H9 (cell line): ENCODE results near the gene CDNF. TPM values are rescaled to one million over a fixed set of nuclear protein-coding genes. Genes with fewer than 3 reads are reported as not detected.

ENCODE experiments used
- DNase-seq: peaks from one replicate; pipeline ENCODE4 v3.0.0-alpha.2; 2017
- H2AFZ ChIP-seq: one replicate; pipeline ENCODE4 v1.6.1; 2013; ENCODE audit warnings: mild to moderate bottlenecking, low read length, control low read depth, moderate library complexity
- H2AK5ac ChIP-seq: 2 replicates; pipeline ENCODE4 v1.6.1; 2013; ENCODE audit warnings: low read length, control low read depth, mixed read lengths; ENCODE audit not compliant: insufficient read length
- H2BK120ac ChIP-seq: one replicate; pipeline ENCODE4 v1.6.1; 2013; ENCODE audit warnings: low read depth, mild to moderate bottlenecking, low read length, control low read depth, inconsistent platforms; ENCODE audit not compliant: poor library complexity, severe bottlenecking
- H2BK12ac ChIP-seq: 2 replicates; pipeline ENCODE4 v1.6.1; 2013; ENCODE audit warnings: low read length, control low read depth, mixed read lengths, low read depth; ENCODE audit not compliant: insufficient read length
- H2BK15ac ChIP-seq: 2 replicates; pipeline ENCODE4 v1.6.1; 2013; ENCODE audit warnings: low read depth, low read length, control low read depth
- H2BK20ac ChIP-seq: one replicate; pipeline ENCODE4 v1.6.1; 2013; ENCODE audit warnings: low read depth, mild to moderate bottlenecking, low read length, control low read depth, inconsistent platforms; ENCODE audit not compliant: poor library complexity, severe bottlenecking
- H2BK5ac ChIP-seq: 2 replicates; pipeline ENCODE4 v1.6.1; 2013; ENCODE audit warnings: low read length, control low read depth, mixed read lengths; ENCODE audit not compliant: insufficient read length
- H3K14ac ChIP-seq: 2 replicates; pipeline ENCODE4 v1.6.1; 2013; ENCODE audit warnings: low read length, control low read depth; ENCODE audit not compliant: insufficient read depth
- H3K18ac ChIP-seq: 2 replicates; pipeline ENCODE4 v1.6.1; 2013; ENCODE audit warnings: low read depth, mild to moderate bottlenecking, mixed read lengths, low read length, control low read depth; ENCODE audit not compliant: insufficient read length
- H3K23ac ChIP-seq: 2 replicates; pipeline ENCODE4 v1.6.1; 2013; ENCODE audit warnings: low read length, control low read depth, mixed read lengths, low read depth; ENCODE audit not compliant: insufficient read length
- H3K23me2 ChIP-seq: 2 replicates; pipeline ENCODE4 v1.6.1; 2013; ENCODE audit warnings: low read depth, mild to moderate bottlenecking, mixed read lengths, low read length, control low read depth; ENCODE audit not compliant: insufficient read length, poor library complexity, severe bottlenecking
- H3K27ac ChIP-seq: 2 replicates; pipeline ENCODE4 v1.5.1; 2013; ENCODE audit warnings: low read length, control low read depth, mixed read lengths, low read depth; ENCODE audit not compliant: insufficient read length
- H3K27me3 ChIP-seq: 2 replicates; pipeline ENCODE4 v1.6.1; 2013; ENCODE audit warnings: low read length, control low read depth, inconsistent platforms; ENCODE audit not compliant: insufficient read depth
- H3K4ac ChIP-seq: 2 replicates; pipeline ENCODE4 v1.6.1; 2013; ENCODE audit warnings: low read depth, mild to moderate bottlenecking, control low read depth, inconsistent platforms, low read length, moderate library complexity
- H3K4me1 ChIP-seq: 2 replicates; pipeline ENCODE4 v1.6.1; 2013; ENCODE audit warnings: low read length, control low read depth, inconsistent platforms; ENCODE audit not compliant: insufficient read depth
- H3K4me2 ChIP-seq: 2 replicates; pipeline ENCODE4 v1.6.1; 2013; ENCODE audit warnings: low read length, control low read depth, mixed read lengths; ENCODE audit not compliant: insufficient read length, insufficient read depth
- H3K56ac ChIP-seq: 2 replicates; pipeline ENCODE4 v1.6.1; 2013; ENCODE audit warnings: low read depth, mild to moderate bottlenecking, mixed read lengths, low read length, control low read depth; ENCODE audit not compliant: insufficient read length
- H3K79me1 ChIP-seq: 2 replicates; pipeline ENCODE4 v1.6.1; 2013; ENCODE audit warnings: low read depth, mild to moderate bottlenecking, moderate library complexity, low read length, control low read depth, inconsistent platforms; ENCODE audit not compliant: insufficient read depth, poor library complexity, severe bottlenecking
- H3K79me2 ChIP-seq: 2 replicates; pipeline ENCODE4 v1.6.1; 2013; ENCODE audit warnings: low read length, control low read depth, inconsistent platforms; ENCODE audit not compliant: insufficient read depth
- H3K9ac ChIP-seq: 2 replicates; pipeline ENCODE4 v1.6.1; 2013; ENCODE audit warnings: low read length, control low read depth, mixed read lengths; ENCODE audit not compliant: insufficient read length; ENCODE audit errors: extremely low read depth
- H3K9me3 ChIP-seq: one replicate; pipeline ENCODE4 v1.6.1; 2013; ENCODE audit warnings: low read depth, low read length, inconsistent platforms; ENCODE audit not compliant: control insufficient read depth
- H3T11ph ChIP-seq: one replicate; pipeline ENCODE4 v1.6.1; 2013; ENCODE audit warnings: mild to moderate bottlenecking, low read length, control low read depth, inconsistent platforms
- H4K20me1 ChIP-seq: one replicate; pipeline ENCODE4 v1.6.1; 2013; ENCODE audit not compliant: control insufficient read depth, insufficient read length, insufficient read depth
- H4K5ac ChIP-seq: 2 replicates; pipeline ENCODE4 v1.6.1; 2013; ENCODE audit warnings: low read depth, mild to moderate bottlenecking, mixed read lengths, low read length, control low read depth; ENCODE audit not compliant: insufficient read length
- H4K8ac ChIP-seq: replicated peaks from 2 replicates; pipeline ENCODE4 v1.6.1; 2013; ENCODE audit warnings: low read length, control low read depth, mixed read lengths, low read depth; ENCODE audit not compliant: insufficient read length
- H4K91ac ChIP-seq: 2 replicates; pipeline ENCODE4 v1.6.1; 2013; ENCODE audit warnings: low read depth, mild to moderate bottlenecking, moderate library complexity, mixed read lengths, low read length, control low read depth; ENCODE audit not compliant: insufficient read length
- H3K27ac Mint-ChIP-seq, 3 experiments: 2 replicates in 2 of 3; 3 replicates in 1 of 3; pipeline ENCODE4 v1.8.0; 2020 to 2021; ENCODE audit warnings: mixed read lengths in 3 of 3, mild to moderate bottlenecking in 1 of 3, moderate library complexity in 1 of 3
- H3K27me3 Mint-ChIP-seq: 2 replicates; pipeline ENCODE4 v1.8.0; 2021; ENCODE audit warnings: low read depth, mild to moderate bottlenecking, moderate library complexity, mixed read lengths
- H3K36me3 Mint-ChIP-seq, 3 experiments: 2 replicates in 2 of 3; 3 replicates in 1 of 3; pipeline ENCODE4 v1.8.0; 2020 to 2021; ENCODE audit warnings: low read depth in 3 of 3, mixed read lengths in 3 of 3; ENCODE audit not compliant: insufficient read depth in 1 of 3
- H3K4me1 Mint-ChIP-seq, 2 experiments: 2 replicates each; pipeline ENCODE4 v1.8.0; 2020; ENCODE audit warnings: mixed read lengths in 2 of 2
- H3K4me3 Mint-ChIP-seq, 2 experiments: 2 replicates in 1 of 2; 3 replicates in 1 of 2; pipeline ENCODE4 v1.8.0; 2020 to 2021; ENCODE audit warnings: mild to moderate bottlenecking in 2 of 2, mixed read lengths in 2 of 2, moderate library complexity in 1 of 2
- H3K9me3 Mint-ChIP-seq, 2 experiments: 2 replicates in 1 of 2; 3 replicates in 1 of 2; pipeline ENCODE4 v1.8.0; 2020; ENCODE audit warnings: mild to moderate bottlenecking in 2 of 2, mixed read lengths in 2 of 2, moderate library complexity in 1 of 2
- WGBS: extraction: QIAGEN DNeasy Blood & Tissue Kit; methylation state at CpG from one replicate; pipeline ENCODE4 v1.1.7; 2013; ENCODE audit warnings: missing lambda C conversion rate, low lambda C conversion rate, mixed read lengths; ENCODE audit not compliant: insufficient read length; ENCODE audit errors: extremely low coverage; 5-methylcytosine and 5-hydroxymethylcytosine counted together
- total RNA-seq: library from RNA; stranded (reverse); gene quantifications from 2 replicates; pipeline ENCODE4 v1.2.1, GENCODE V29; 2021
- TF ChIP-seq, protein P1 (sequence below): fragments of 200-600 bp; sonication (generic); conservative IDR thresholded peaks from 3 replicates; pipeline ENCODE4 v1.8.0; 2021; ENCODE audit warnings: antibody characterized with exemption, mild to moderate bottlenecking

Gene CDNF
- total RNA-seq, 1 experiment from 2014 or later = 1.3 TPM

DNA sequence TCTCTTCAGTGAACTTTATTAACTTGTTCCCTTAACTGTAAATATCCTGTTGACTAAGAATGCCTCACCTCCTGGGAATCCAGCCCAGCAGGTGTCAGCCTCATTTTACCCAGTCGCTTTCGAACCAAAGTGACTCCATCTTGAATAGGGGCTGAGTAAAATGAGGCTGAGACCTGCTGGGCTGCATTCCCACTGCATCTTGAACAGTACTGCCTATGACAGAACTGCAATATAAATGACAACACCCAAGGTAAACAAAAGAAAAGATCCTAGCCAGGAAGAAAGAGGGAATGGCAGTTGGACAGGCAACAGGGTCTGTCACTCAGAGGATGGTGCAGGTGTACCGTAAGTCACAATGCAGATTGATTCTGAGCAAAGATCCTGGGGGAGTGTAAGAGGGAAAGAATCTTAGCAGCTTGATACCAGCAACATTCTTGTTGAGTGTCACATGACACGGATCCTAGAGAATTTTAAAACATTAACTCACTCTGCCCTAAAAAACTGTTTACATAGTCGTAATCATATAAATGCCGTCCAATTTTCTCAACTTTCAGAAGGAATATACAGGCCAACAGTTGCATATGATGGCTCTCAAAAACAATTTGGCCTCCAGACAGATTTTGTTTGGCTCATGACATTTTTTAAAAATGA lies 58.7 kb downstream of the CDNF start:
- Histone ChIP-seq H2BK20ac (no peak overlapping the region), H3K27me3 (no peaks in the 10 kb centered on the region), H3K27ac (no peak overlapping the region), H3K79me1 (no peaks in the 10 kb centered on the region), H3K9ac (no peak overlapping the region), H4K8ac (no peak overlapping the region), H2BK5ac (no peak overlapping the region), H3K56ac (no peak overlapping the region), H4K91ac (no peak overlapping the region), H2AK5ac (no peak overlapping the region), H3K9me3 (no peaks in the 10 kb centered on the region), H2BK120ac (no peak overlapping the region), H3K4ac (no peak overlapping the region), H3K23me2 (no peaks in the 10 kb centered on the region), H3K4me1 (no peaks in the 10 kb centered on the region; the same call in 1 of the 2 replicates), H3K14ac (no peak overlapping the region), H4K5ac (no peak overlapping the region), H3K18ac (no peak overlapping the region), H3T11ph (no peak overlapping the region), H3K23ac (no peak overlapping the region), H2BK12ac (no peak overlapping the region), H3K79me2 (no peaks in the 10 kb centered on the region), H2AFZ (no peak overlapping the region), H3K4me2 (no peak overlapping the region), H2BK15ac (no peak overlapping the region), H4K20me1 (no peaks in the 10 kb centered on the region)
- H3K9me3 Mint-ChIP-seq = no peaks in the 10 kb centered on the region
- H3K27ac Mint-ChIP-seq = 0 out of 7 replicates have a peak overlapping the region, but pooled peaks of 1 of the 3 experiments have one; percentile 15
- peaks cover 3 to 4% of the 10 kb centered on the region in 2 experiments; a peak in 3 of 4 replicates for H3K4me1 Mint-ChIP-seq
- H3K27me3 Mint-ChIP-seq = peaks cover 2% of the 10 kb centered on the region; the same call in 1 of the 2 replicates
- no peaks in the 10 kb centered on the region for H3K36me3 Mint-ChIP-seq
- no peak for DNase-seq
- H3K4me3 Mint-ChIP-seq = no peak overlapping the region
- WGBS = no CpG with 5 or more reads among the region's 6 CpGs
- TF ChIP-seq, protein P1, sequence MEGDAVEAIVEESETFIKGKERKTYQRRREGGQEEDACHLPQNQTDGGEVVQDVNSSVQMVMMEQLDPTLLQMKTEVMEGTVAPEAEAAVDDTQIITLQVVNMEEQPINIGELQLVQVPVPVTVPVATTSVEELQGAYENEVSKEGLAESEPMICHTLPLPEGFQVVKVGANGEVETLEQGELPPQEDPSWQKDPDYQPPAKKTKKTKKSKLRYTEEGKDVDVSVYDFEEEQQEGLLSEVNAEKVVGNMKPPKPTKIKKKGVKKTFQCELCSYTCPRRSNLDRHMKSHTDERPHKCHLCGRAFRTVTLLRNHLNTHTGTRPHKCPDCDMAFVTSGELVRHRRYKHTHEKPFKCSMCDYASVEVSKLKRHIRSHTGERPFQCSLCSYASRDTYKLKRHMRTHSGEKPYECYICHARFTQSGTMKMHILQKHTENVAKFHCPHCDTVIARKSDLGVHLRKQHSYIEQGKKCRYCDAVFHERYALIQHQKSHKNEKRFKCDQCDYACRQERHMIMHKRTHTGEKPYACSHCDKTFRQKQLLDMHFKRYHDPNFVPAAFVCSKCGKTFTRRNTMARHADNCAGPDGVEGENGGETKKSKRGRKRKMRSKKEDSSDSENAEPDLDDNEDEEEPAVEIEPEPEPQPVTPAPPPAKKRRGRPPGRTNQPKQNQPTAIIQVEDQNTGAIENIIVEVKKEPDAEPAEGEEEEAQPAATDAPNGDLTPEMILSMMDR = no peak
